H1 (cell line): ENCODE measurements around the gene BMI1. TPM values are rescaled to one million over a fixed set of nuclear protein-coding genes. Genes with fewer than 3 reads are reported as not detected.

Experiments used
- CTCF ChIA-PET: fragments of 300-600 bp; sonication (Branson Sonifier 250); formaldehyde crosslinking; loops from one replicate; lab custom pipeline; 2021; ENCODE audit not compliant: partially characterized antibody; lab: Charles Lee
- POLR2A ChIA-PET: fragments of 300-600 bp; sonication (Branson Sonifier 250); formaldehyde crosslinking; loops from one replicate; lab custom pipeline; 2021; ENCODE audit warnings: inconsistent platforms; ENCODE audit not compliant: partially characterized antibody; lab: Charles Lee
- DNase-seq, 2 experiments: peaks; one replicate each; pipeline versions ENCODE4 v3.0.0 to v3.0.0-alpha.2; 2010 to 2022; ENCODE audit warnings: low spot score in 2 of 2, low read depth in 1 of 2, mixed read lengths in 1 of 2
- FAIRE-seq: peaks from 2 replicates; lab custom pipeline; 2011; peaks lifted over from hg19 to GRCh38; lab: Jason Lieb, UNC
- H2AFZ ChIP-seq: 2 replicates; pipeline ENCODE4 v1.8.1; 2012; ENCODE audit warnings: low read length, inconsistent platforms
- H2AK5ac ChIP-seq: 2 replicates; pipeline ENCODE4 v1.6.1; 2013; ENCODE audit warnings: low read depth, low read length
- H2BK120ac ChIP-seq: replicated peaks from 2 replicates; pipeline ENCODE3; 2013; ENCODE audit warnings: low read depth, low read length, inconsistent platforms
- H2BK12ac ChIP-seq: 2 replicates; pipeline ENCODE4 v1.6.1; 2013; ENCODE audit warnings: low read depth, low read length
- H2BK15ac ChIP-seq: 2 replicates; pipeline ENCODE4 v1.6.1; 2013; ENCODE audit warnings: low read length
- H2BK20ac ChIP-seq: 2 replicates; pipeline ENCODE4 v1.6.1; 2013; ENCODE audit warnings: low read length
- H2BK5ac ChIP-seq: 2 replicates; pipeline ENCODE4 v1.6.1; 2013; ENCODE audit warnings: low read depth, low read length
- H3K14ac ChIP-seq: 2 replicates; pipeline ENCODE4 v1.6.1; 2013; ENCODE audit warnings: inconsistent platforms; ENCODE audit not compliant: insufficient read length
- H3K18ac ChIP-seq: 2 replicates; pipeline ENCODE4 v1.6.1; 2013; ENCODE audit warnings: low read length; ENCODE audit errors: extremely low read depth
- H3K23ac ChIP-seq: 2 replicates; pipeline ENCODE4 v1.6.1; 2013; ENCODE audit warnings: inconsistent platforms; ENCODE audit not compliant: insufficient read length
- H3K23me2 ChIP-seq: 2 replicates; pipeline ENCODE4 v1.6.1; 2013; ENCODE audit warnings: low read depth, low read length
- H3K27ac ChIP-seq: 2 replicates; pipeline ENCODE4 v1.6.1; 2011; ENCODE audit warnings: low read depth, low read length, inconsistent platforms
- H3K27me3 ChIP-seq, 4 experiments: replicated peaks in 1 of 4; 1 replicate in 1 of 4; 2 replicates in 3 of 4; pipeline versions ENCODE4 v1.6.1 to v1.8.1; 2011 to 2013; ENCODE audit warnings: low read length in 3 of 4, mild to moderate bottlenecking in 3 of 4, inconsistent platforms in 2 of 4, mixed read lengths in 2 of 4, moderate library complexity in 1 of 4; ENCODE audit not compliant: control insufficient read depth in 3 of 4, insufficient read depth in 3 of 4; ENCODE audit errors: extremely low read depth in 1 of 4
- H3K36me3 ChIP-seq, 4 experiments: 2 replicates each; pipeline versions ENCODE4 v1.6.1 to v1.8.1; 2011 to 2013; ENCODE audit warnings: mild to moderate bottlenecking in 4 of 4, low read length in 3 of 4, moderate library complexity in 2 of 4, control low read depth in 1 of 4, inconsistent platforms in 1 of 4; ENCODE audit not compliant: insufficient read depth in 4 of 4, control insufficient read depth in 2 of 4
- H3K4ac ChIP-seq: replicated peaks from 2 replicates; pipeline ENCODE3; 2013; ENCODE audit warnings: low read length, low read depth, mixed read lengths, inconsistent platforms; ENCODE audit not compliant: insufficient read length
- H3K4me1 ChIP-seq, 4 experiments: replicated peaks in 1 of 4; 1 replicate in 1 of 4; 2 replicates in 3 of 4; pipeline versions ENCODE4 v1.6.1 to v1.8.1; 2011 to 2013; ENCODE audit warnings: low read length in 3 of 4, inconsistent platforms in 2 of 4, mixed read lengths in 1 of 4; ENCODE audit not compliant: insufficient read depth in 4 of 4, control insufficient read depth in 3 of 4
- H3K4me2 ChIP-seq, 2 experiments: 2 replicates each; pipeline versions ENCODE4 v1.6.1 to v1.8.1; 2011 to 2013; ENCODE audit warnings: low read depth in 2 of 2, low read length in 2 of 2, control low read depth in 1 of 2, inconsistent platforms in 1 of 2, mild to moderate bottlenecking in 1 of 2; ENCODE audit not compliant: insufficient read depth in 1 of 2
- H3K4me3 ChIP-seq, 4 experiments: fragments of 200-600, 300-600 bp in 1 of 4; sonication (generic), shearing (Covaris generic), sonication (Bioruptor Twin) in 1 of 4; 2 replicates each; pipeline versions ENCODE4 v1.5.1 to v1.8.1; 2011 to 2016; ENCODE audit warnings: low read length in 4 of 4, low read depth in 3 of 4, control low read depth in 2 of 4, inconsistent platforms in 2 of 4, mild to moderate bottlenecking in 2 of 4, mixed read lengths in 1 of 4, moderate library complexity in 1 of 4; ENCODE audit not compliant: insufficient read depth in 2 of 4; ENCODE audit errors: extremely low read depth in 1 of 4
- H3K56ac ChIP-seq: replicated peaks from 2 replicates; pipeline ENCODE3; 2013; ENCODE audit warnings: low read depth, mild to moderate bottlenecking, mixed read lengths, low read length, inconsistent platforms; ENCODE audit not compliant: insufficient read length
- H3K79me1 ChIP-seq: 2 replicates; pipeline ENCODE4 v1.6.1; 2013; ENCODE audit warnings: low read depth, low read length, control low read depth
- H3K79me2 ChIP-seq, 2 experiments: 2 replicates each; pipeline versions ENCODE4 v1.6.1 to v1.8.1; 2012 to 2013; ENCODE audit warnings: low read length in 2 of 2, mild to moderate bottlenecking in 2 of 2, inconsistent platforms in 1 of 2; ENCODE audit not compliant: insufficient read depth in 2 of 2, control insufficient read depth in 1 of 2
- H3K9ac ChIP-seq, 4 experiments: replicated peaks in 1 of 4; 1 replicate in 1 of 4; 2 replicates in 3 of 4; pipeline versions ENCODE4 v1.6.1 to v1.8.1; 2011 to 2013; ENCODE audit warnings: low read depth in 3 of 4, low read length in 3 of 4, control low read depth in 2 of 4, mild to moderate bottlenecking in 2 of 4, moderate library complexity in 2 of 4, inconsistent platforms in 1 of 4; ENCODE audit errors: extremely low read depth in 1 of 4
- H3K9me3 ChIP-seq, 2 experiments: 2 replicates each; pipeline versions ENCODE4 v1.6.1 to v1.8.1; 2012 to 2013; ENCODE audit warnings: mild to moderate bottlenecking in 2 of 2, moderate library complexity in 2 of 2, control low read depth in 1 of 2, inconsistent platforms in 1 of 2, low read depth in 1 of 2, low read length in 1 of 2, mixed read lengths in 1 of 2; ENCODE audit not compliant: insufficient read depth in 2 of 2
- H4K20me1 ChIP-seq, 2 experiments: replicated peaks in 1 of 2; 2 replicates each; pipeline versions ENCODE3 to v1.8.1; 2011 to 2013; ENCODE audit warnings: inconsistent platforms in 2 of 2, low read length in 2 of 2, mild to moderate bottlenecking in 1 of 2; ENCODE audit not compliant: insufficient read depth in 2 of 2, control insufficient read depth in 1 of 2
- H4K5ac ChIP-seq: 2 replicates; pipeline ENCODE4 v1.6.1; 2013; ENCODE audit warnings: low read length, low read depth, mixed read lengths, inconsistent platforms; ENCODE audit not compliant: insufficient read length
- H4K8ac ChIP-seq: 2 replicates; pipeline ENCODE4 v1.8.0; 2013; ENCODE audit warnings: mild to moderate bottlenecking, moderate library complexity, low read length, inconsistent platforms; ENCODE audit not compliant: insufficient read depth; ENCODE audit errors: extremely low read depth
- H4K91ac ChIP-seq: replicated peaks from 2 replicates; pipeline ENCODE3; 2013; ENCODE audit warnings: low read length, mixed read lengths, inconsistent platforms; ENCODE audit not compliant: insufficient read length
- CBX8 ChIP-seq: fragments of 300-800, 300-1000 bp; sonication (generic); IDR thresholded peaks from 2 replicates; pipeline ENCODE4 v1.7.1; 2016; ENCODE audit warnings: low read depth, low read length, borderline replicate concordance
- CHD1 ChIP-seq: IDR thresholded peaks from 2 replicates; pipeline ENCODE4 v1.6.1; 2012; ENCODE audit warnings: low read depth, low read length, improper control_type of control experiment
- EZH2 ChIP-seq: fragments of 200-600 bp; sonication (generic); IDR thresholded peaks from 2 replicates; pipeline ENCODE4 v1.7.1; 2012; ENCODE audit warnings: low read depth, mild to moderate bottlenecking, moderate library complexity, low read length, inconsistent platforms; ENCODE audit not compliant: severe bottlenecking
- RNF2 ChIP-seq: fragments of 200-900, 300-1000 bp; sonication (generic); IDR thresholded peaks from 2 replicates; pipeline ENCODE4 v1.7.1; 2016; ENCODE audit warnings: borderline replicate concordance, low read depth, mild to moderate bottlenecking, antibody characterized with exemption, low read length; ENCODE audit not compliant: poor library complexity, severe bottlenecking; ENCODE audit errors: missing control alignments
- TBP ChIP-seq: IDR thresholded peaks from 2 replicates; pipeline ENCODE4 v1.6.1; 2011; ENCODE audit warnings: low read depth, low read length, improper control_type of control experiment
- ZNF274 ChIP-seq: IDR thresholded peaks from 2 replicates; pipeline ENCODE4 v1.7.0; 2012; ENCODE audit warnings: low read length, borderline replicate concordance; ENCODE audit errors: extremely low read depth
- WGBS, 2 experiments: shearing (Covaris generic) in 1 of 2; methylation state at CpG; one replicate each; pipeline versions ENCODE4 v1.1.6 to v1.1.7; 2013 to 2015; ENCODE audit warnings: low lambda C conversion rate in 2 of 2, mixed read lengths in 2 of 2, inconsistent platforms in 1 of 2, low coverage in 1 of 2, missing lambda C conversion rate in 1 of 2; ENCODE audit not compliant: insufficient replicate concordance in 2 of 2, insufficient coverage in 1 of 2, insufficient read length in 1 of 2; ENCODE audit errors: extremely low coverage in 1 of 2, missing lambda C conversion rate in 1 of 2; 5-methylcytosine and 5-hydroxymethylcytosine counted together
- polyA plus RNA-seq, 7 experiments: library from polyadenylated mRNA; depleted of rRNA in 3 of 7; stranded (reverse) in 5 of 7; unstranded in 2 of 7; fragments of >200 nt in 5 of 7; fragments of 200-250 nt in 2 of 7; gene quantifications; 1 replicate in 5 of 7; 2 replicates in 1 of 7; 4 replicates in 1 of 7; pipeline versions ENCODE4 v1.2.1 to v1.2.3, GENCODE V29; 2011 to 2013; ENCODE audit warnings: missing spikeins in 2 of 7, mixed read lengths in 2 of 7
- total RNA-seq: library from RNA; stranded (reverse); fragmentation: NEBNext Ultra II Directional; extraction: Animal tissue kit (Norgen Biotek cat#: 25700); gene quantifications from 2 replicates; pipeline ENCODE4 v1.2.1, GENCODE V29; 2021

Gene BMI1
- total and polyA plus RNA-seq, 2 of the 8 experiments (the other 6 are each of a cell fraction or from before 2014, with no cell fraction given): 2.8 to 10.7 TPM

DNA sequence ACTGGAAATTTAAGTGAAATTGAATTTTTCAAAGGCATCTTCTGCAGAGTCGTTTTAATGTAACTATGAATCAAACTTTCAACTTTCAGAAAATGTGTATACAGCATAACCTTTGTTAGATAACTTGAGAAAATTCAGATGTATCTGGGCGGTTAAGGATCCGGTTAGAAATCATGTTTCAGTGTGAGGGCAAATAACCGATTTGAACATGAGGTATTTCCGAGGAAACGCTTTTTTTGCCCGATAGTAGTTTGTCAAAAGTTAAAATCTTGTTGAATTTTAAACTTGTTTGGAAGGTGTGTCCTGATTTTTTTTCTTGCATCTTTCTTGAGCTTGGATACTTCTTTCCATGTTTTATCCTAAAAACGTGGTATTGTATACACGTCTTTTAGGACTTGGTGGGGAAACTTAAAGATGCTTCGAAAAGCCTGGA lies 1.3 kb upstream of the BMI1 start:
- Histone ChIP-seq H3K4me3 (peak overlapping the region in 1 of 4 experiments; percentile 53; a peak in 2 of 8 replicates), H3K4me1 (peaks cover 3 to 11% (median 4%) of the 10 kb centered on the region in 4 experiments; a peak in 5 of 7 replicates), H3K79me2 (no peaks in the 10 kb centered on the region), H4K20me1 (peaks cover 4 to 9% of the 10 kb centered on the region in 2 experiments), H3K79me1 (no peaks in the 10 kb centered on the region), H3K9me3 (no peaks in the 10 kb centered on the region), H4K8ac (no peak overlapping the region), H2BK12ac (no peak overlapping the region), H3K36me3 (no peaks in the 10 kb centered on the region), H3K56ac (no peak overlapping the region), H3K23ac (no peak overlapping the region), H3K4me2 (0 out of 4 replicates have a peak overlapping the region, but pooled peaks of 1 of the 2 experiments have one; percentile 34), H4K5ac (no peak overlapping the region), H2BK20ac (no peak overlapping the region), H3K27me3 (peaks cover 33 to 75% (median 53%) of the 10 kb centered on the region in 4 experiments), H2BK120ac (no peak overlapping the region), H3K23me2 (peaks cover 9% of the 10 kb centered on the region), H3K4ac (no peak overlapping the region), H2AK5ac (no peak overlapping the region), H3K14ac (no peak overlapping the region), H3K27ac (no peak overlapping the region), H4K91ac (no peak overlapping the region), H2BK5ac (no peak overlapping the region), H2BK15ac (no peak overlapping the region), H2AFZ (no peak overlapping the region), H3K18ac (no peak overlapping the region; the same call in 1 of the 2 replicates), H3K9ac (no peak overlapping the region)
- peak; percentile 90 for TF ChIP-seq CBX8
- no peak for TF ChIP-seq CHD1
- TF ChIP-seq RNF2: peak; percentile 98
- no peak for TF ChIP-seq EZH2
- TF ChIP-seq ZNF274: no peak
- TF ChIP-seq TBP: no peak
- 13% methylated on average over 10 of the region's 10 CpGs; no CpG with 5 or more reads in 1 of the 2 experiments for WGBS, 2 experiments
- no peak for FAIRE-seq
- no peak for DNase-seq
- CTCF ChIA-PET: no interaction called here
- POLR2A ChIA-PET: interaction anchor here (0.6 kb wide), 1 partner anchor 860 kb away, joined by 3 read pairs; no protein-coding TSS in a partner anchor
